GM18499 (cell line): ENCODE data around the gene S100A4.
"Not testable (repeated sequence)": the region's sequence is repeated elsewhere in the genome, so short reads cannot be mapped to it uniquely, and the experiment has no call there.

Source experiments
- ATAC-seq: cut with Tn5 transposase; IDR thresholded peaks from one replicate; pipeline ENCODE4 v1.9.1; 2021; ENCODE audit warnings: moderate number of reproducible peaks; ENCODE audit not compliant: insufficient read depth, unreplicated experiment

Gene S100A4

GRCh38 chr1:153545067-153546055 lies at the start of gene S100A4:
Gene S100A4, minus strand, starts transcription at chr1:153545806. Its CDS starts 1,012 bp downstream, at chr1:153544794.
- ATAC-seq: no peak

GRCh38 chr1:153592748-153593147 lies 47.1 kb upstream of the S100A4 start:
- no peak for ATAC-seq

GRCh38 chr1:153588482-153588881 lies 42.9 kb upstream of the S100A4 start:
- ATAC-seq: no peak

- ATAC-seq: not testable (repeated sequence)
Measured at GRCh38 chr1:153588033-153588432, 42.4 kb upstream of the S100A4 start.

GRCh38 chr1:153587314-153587713 lies 41.7 kb upstream of the S100A4 start:
- ATAC-seq: no peak

- no peak for ATAC-seq
Measured at GRCh38 chr1:153586347-153586746, 40.7 kb upstream of the S100A4 start.

GRCh38 chr1:153585006-153585405 lies 39.4 kb upstream of the S100A4 start:
- ATAC-seq: no peak

GRCh38 chr1:153583976-153584375 lies 38.4 kb upstream of the S100A4 start:
- ATAC-seq: no peak

- ATAC-seq: not testable (repeated sequence)
Measured at GRCh38 chr1:153583514-153583913, 37.9 kb upstream of the S100A4 start.

GRCh38 chr1:153582836-153583235 lies 37.2 kb upstream of the S100A4 start:
- ATAC-seq: not testable (repeated sequence)

GRCh38 chr1:153578936-153579335 lies 33.3 kb upstream of the S100A4 start:
- ATAC-seq: no peak

- ATAC-seq: no peak
Measured at GRCh38 chr1:153578490-153578889, 32.9 kb upstream of the S100A4 start.

GRCh38 chr1:153577624-153578051 lies 32.0 kb upstream of the S100A4 start:
- no peak for ATAC-seq

GRCh38 chr1:153577138-153577537 lies 31.5 kb upstream of the S100A4 start:
- no peak for ATAC-seq

GRCh38 chr1:153575497-153575896 lies 29.9 kb upstream of the S100A4 start:
- ATAC-seq: not testable (repeated sequence)

- ATAC-seq: not testable (repeated sequence)
Measured at GRCh38 chr1:153575081-153575491, 29.5 kb upstream of the S100A4 start.

- no peak for ATAC-seq
Measured at GRCh38 chr1:153573351-153573750, 27.7 kb upstream of the S100A4 start.

GRCh38 chr1:153572569-153573015 lies 27.0 kb upstream of the S100A4 start:
- no peak for ATAC-seq

GRCh38 chr1:153571706-153572105 lies 26.1 kb upstream of the S100A4 start:
- no peak for ATAC-seq

GRCh38 chr1:153570874-153571273 lies 25.3 kb upstream of the S100A4 start:
- ATAC-seq: no peak

GRCh38 chr1:153569465-153569864 lies 23.9 kb upstream of the S100A4 start:
- no peak for ATAC-seq
